HG03342 (cell line): ENCODE data around the gene ARHGAP22.

Experiments used
- ATAC-seq: cut with Tn5 transposase; IDR thresholded peaks from one replicate; pipeline ENCODE4 v1.9.1; 2021; ENCODE audit warnings: mild to moderate bottlenecking, moderate library complexity; ENCODE audit not compliant: unreplicated experiment

ARHGAP22 gene

DNA sequence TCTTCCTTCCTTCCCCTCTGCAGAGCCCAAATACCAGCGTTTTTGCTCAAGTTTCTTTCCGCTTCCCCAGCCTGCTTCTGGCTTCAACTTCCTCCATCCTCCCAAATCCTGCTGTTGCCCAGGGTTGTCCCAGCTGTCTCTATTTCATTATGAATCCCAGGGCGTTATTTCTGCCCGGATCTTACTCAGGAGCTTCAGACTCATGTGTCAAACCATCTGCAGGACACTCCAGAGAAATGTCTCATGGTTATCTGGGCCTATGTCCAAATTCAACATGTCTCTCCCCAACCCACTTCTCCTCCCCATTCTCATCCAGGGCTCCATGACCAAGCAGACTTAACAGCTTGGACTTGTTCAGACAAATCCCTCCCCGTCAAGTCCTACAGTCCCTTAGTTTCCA lies 15.6 kb downstream of the ARHGAP22 start:
- no peak for ATAC-seq

DNA sequence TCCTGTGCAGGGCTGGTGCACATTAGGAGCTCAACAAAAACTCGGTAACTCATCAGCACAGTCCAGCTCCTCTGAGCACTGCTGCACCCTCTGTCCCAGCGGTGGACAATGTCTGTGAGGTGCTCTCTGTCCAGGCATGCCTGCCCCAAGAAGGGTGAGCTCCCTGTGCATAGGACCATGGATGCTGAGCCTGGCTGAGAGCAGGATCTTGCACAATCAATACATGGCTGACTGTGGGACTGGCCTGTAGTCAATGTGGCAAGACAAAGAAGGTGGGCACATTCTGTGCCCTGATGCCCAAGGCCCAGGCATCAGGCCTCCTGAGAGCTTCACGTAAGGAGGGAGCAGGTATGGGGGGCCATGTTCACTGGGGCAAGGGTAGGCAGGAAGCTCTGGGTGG lies 17.1 kb downstream of the ARHGAP22 start:
- no peak for ATAC-seq

DNA sequence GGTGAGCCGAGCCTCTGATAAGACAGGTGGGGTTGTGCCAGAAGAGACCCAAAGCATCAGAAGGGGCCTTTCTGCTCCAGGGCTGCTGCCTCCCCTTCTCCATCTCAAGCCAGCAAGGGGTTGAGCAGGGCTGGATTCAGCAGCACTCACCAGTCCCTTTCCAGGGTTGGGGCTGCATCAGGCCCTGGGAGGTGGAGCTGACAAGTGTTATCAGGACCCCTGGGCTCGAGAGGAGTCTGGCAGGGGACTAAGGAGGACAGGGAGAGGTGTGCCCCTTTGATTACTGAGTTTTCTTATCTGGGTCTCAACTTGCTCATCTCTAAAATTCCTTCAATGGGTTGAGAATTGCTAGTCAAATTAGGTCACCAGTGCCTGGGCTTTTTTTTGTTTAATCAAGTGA lies 17.8 kb downstream of the ARHGAP22 start:
- no peak for ATAC-seq

DNA sequence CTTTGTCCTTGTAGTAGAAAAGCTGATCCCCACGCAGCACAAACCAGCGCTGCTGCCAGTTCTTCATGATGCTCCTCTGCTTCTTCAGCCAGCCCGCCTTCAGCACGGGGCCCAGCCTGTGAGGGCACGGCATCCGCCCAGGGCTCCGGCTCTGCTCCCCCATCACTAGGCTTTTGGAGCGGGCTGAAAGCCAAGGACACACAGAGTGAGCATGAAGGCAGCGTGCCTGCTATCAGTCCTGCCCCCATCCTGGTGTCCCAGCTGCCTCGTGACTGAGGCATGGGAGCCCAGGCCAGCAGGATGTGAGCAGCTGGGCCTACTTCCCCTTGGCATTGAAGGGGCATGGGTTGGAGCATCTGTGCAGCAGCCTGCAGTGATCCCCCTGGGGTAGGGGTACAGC lies 21.9 kb downstream of the ARHGAP22 start:
- ATAC-seq, result no peak

DNA sequence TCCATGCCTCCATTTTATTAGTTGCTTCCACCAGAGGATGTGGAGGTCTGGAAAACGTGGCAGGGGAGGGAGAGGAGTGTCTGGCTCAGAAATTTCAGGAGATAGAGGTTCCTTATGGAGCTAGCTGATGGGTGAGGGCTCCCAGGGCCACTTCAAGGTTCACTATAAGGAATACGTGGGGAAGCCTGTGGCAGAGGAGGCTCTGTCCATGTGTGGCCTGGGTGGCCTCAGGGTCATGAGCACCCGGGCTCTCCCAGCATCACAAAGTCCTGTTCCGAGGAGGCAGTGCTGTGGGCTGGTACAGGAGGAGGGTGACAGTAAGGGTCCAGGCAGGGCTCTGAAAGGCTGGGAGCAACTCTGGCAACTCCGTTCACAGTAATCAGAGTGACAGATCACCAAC lies 24.6 kb downstream of the ARHGAP22 start:
- ATAC-seq, result no peak

DNA sequence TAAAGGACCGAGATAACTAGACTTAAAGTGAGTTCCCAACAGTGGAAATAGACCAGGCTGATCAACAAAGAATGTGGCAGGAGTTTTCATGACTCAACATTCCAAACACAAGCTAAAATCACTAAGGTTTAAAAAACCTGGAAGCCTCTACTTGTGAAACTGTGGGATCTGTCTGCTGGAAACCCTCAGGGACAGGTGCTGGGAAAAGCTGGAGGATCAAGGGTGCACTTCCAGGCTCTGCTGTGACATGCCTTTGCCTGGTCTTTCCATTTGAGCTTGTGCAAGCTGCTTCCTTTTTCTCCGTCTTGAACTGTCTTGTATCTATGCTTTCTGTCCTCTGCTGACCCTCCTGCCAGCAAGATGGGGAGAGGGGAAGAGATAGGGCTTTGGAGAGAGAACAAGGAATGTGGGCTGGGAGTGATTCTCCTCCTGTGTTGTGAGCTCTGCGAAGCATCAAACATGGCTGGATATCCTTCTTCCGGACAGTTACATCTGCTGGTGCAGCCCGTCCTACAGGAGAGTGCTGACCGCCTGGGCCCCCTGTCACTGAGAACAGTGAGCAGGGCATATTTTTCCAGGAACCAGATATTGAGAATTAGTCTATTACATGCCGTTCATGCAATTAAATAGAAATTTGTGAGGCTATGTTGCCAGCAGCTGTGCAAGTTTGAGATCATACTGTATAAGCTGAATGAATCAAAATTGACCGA lies 25.5 kb downstream of the ARHGAP22 start:
- no peak for ATAC-seq

DNA sequence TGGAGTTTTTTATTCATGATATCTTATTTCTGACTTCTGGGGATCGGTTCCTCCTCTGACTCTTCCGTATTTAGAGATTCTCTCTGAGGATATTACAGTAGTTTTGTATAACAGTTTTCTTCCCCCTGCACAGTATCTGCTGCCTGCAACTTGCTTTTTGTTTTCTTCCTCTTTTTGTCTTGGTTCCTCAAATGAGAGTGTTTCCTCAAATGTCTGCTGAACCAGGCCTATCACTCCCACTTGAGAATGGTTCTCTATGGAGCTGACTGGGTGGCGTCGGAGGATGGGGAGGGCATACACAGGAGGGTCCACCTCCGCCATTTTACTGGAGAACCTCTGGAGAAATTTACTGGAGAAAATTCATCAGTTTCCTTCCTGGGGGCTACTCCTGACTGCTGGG lies 27.7 kb downstream of the ARHGAP22 start:
- no peak for ATAC-seq

DNA sequence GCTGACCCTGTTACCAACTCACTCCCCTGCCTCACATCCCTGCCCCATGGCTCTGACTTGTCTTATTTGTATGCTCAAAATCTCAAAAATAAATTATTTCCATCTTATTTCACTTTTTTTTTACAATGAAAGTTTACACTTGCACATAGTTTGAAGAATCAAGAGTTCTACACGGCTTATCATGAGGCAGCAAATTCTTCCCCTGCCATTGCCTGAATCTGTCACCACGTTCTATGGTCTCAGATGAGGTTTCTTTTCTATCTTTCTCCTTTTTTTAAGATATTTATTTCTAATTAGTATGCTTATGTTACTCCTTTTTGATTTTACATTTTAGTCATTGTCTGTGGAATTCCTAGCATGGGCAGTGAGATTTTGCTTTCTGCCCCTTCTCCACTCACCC lies 28.4 kb downstream of the ARHGAP22 start:
- ATAC-seq, result no peak

DNA sequence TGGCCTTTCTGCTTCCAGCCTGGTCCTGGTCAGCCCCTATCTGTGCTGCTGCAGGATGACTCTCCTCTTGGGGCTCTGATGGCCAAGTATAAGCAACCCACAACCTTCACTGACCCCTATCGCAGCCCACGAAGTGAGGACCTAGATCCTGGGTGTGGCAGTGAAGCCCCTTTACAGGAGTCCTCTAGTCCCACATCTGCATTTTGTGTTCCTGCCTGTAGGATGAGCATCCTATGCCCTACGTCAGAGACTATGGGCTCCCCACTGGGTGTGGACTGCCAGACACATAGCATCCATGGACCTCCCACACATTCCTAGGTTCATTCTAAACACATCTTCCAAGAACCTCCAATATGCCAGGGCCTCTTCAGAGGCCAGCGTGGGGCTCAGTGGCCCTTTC lies 29.0 kb downstream of the ARHGAP22 start:
- ATAC-seq, result no peak

DNA sequence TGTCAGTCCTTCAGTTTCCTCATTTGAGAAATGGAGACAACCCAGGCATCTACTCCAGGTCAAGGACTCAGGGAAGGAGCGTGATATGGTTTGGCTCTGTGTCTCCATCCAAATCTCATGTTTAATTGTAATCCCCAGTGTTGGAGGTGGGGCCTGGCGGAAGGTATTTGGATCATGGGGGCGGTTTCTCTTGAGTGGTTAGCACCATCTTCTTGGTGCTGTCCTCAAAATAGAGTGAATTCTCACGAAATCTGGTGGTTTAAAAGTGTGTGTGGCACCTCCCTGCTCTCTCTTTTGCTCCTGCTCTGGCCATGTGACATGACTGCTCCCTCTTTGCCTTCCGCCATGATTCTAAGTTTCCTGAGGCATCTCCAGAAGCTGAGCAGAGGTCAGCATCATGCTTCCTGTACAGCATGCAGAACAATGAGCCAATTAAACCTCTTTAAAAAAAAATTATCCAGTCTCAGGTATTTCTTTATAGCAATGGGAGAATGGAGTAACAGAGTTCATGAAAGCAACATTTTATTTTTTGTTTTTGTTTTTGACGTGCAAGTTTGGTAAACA lies 30.0 kb downstream of the ARHGAP22 start:
- ATAC-seq, result no peak

DNA sequence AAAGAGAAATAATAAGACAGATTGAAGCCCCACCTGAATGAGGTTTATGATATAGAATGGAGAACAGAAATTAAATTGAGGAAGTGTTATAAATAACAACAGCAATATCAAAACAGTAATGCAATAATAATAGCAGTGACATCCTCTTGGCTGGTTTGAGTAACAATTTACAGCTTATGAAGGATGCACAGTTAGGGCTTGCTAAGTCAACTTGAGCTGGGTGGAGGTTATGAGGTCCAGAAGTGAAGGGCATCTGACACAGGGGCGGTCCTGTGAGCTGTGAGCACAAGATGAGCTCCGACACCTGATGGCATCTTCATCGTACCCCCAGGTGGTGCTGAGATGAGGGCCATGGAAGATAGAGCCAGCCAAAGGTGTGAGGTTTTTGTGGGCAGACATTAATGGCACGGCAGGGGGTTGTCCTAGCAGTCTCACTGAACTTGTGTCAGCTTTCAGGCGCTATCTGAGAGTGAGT lies 30.5 kb downstream of the ARHGAP22 start:
- ATAC-seq, result no peak

DNA sequence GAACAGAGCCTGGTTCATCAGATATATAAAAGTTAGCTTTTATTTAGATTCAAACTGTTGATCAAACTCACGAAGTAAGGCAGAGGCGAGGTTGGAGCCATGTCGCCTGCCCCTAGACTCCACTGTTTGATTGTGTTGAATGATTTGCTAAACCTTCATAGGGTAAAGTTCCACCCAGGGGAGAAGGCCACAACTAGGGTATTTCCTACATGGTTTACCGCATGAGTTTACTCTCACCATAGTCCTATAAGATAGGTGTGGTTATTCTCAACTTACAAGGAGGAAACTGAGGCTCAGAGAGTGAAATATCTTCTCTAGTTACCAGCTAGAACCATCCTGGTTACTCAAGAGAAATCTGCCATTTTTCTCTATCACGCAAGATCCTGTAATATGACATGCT lies 31.8 kb downstream of the ARHGAP22 start:
- no peak for ATAC-seq

DNA sequence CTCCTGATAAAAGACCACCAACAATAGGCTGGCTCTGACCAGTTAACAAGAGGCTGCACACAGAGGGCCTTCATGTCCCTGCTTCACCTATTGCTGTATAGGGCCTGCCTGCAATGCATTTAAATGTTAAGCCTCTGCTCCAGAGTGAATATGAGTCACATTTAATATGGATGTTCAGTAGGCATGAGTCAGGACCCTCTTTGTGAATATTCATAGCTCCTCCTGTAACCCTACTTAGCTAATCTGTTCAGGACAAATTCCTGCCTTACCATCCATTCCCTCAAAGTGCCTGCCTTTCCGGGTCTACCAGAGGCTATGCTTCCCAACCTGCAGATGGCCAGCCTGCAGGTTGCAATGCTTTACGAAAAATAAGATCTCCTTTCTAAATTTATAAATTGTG lies 32.5 kb downstream of the ARHGAP22 start:
- no peak for ATAC-seq

DNA sequence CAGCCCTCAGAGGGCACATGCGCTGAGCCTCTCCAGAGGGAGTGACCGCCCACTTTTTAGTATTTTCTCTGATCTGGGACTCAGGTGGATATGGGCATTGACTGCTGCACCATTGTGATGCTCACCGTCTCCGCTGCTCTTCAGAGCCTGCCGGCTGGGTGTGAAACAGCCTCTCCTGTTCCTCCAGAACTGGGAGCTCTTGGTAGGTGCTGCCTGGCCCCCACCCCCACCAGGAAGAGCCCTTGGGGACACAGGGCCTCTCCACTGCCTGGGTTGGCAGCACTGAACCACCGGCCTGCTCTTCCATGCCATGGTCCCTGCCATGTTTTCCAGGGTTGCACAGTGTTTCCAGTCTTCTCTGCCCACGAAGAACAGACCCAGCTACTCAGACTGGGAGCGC lies 36.3 kb downstream of the ARHGAP22 start:
- ATAC-seq, result no peak

DNA sequence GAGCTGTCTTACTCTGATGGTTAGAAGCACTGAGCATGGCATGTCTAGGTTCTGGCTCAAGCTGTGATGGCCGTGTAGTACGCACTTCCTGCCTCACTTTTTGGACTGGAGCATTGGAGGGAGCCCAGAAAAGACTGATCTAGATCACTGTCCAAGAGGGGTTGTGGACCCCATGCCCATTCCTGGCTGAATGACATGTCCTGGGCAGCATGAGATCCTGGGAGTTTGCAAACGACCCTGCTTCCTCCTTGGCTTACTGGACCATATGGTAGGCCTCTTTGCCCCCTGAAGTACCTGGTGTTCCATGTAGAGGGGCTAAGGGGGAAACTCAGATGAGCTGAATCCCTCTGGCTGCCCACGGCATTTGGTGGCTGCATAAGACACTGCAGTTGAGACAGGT lies 36.7 kb downstream of the ARHGAP22 start:
- ATAC-seq, result no peak

DNA sequence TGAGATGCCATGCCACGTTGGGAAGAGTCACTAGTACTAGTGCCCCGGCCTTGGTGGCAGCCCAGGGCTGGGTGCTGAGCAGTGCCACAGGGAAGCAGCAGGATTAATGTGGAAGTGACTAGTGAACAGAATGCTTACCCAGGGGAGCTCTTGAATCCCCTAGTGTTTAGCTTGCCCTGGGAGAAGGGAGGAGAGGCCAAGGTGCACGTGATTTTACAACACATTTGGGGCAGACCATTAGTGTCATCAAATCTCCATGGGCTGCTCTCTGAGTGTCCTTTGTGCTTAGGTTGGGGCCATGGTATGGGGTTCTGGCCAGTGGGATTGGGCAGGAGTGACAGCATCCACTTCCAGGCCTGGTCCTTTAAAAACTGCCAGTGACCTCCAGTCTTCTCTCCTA lies 37.5 kb downstream of the ARHGAP22 start:
- no peak for ATAC-seq

DNA sequence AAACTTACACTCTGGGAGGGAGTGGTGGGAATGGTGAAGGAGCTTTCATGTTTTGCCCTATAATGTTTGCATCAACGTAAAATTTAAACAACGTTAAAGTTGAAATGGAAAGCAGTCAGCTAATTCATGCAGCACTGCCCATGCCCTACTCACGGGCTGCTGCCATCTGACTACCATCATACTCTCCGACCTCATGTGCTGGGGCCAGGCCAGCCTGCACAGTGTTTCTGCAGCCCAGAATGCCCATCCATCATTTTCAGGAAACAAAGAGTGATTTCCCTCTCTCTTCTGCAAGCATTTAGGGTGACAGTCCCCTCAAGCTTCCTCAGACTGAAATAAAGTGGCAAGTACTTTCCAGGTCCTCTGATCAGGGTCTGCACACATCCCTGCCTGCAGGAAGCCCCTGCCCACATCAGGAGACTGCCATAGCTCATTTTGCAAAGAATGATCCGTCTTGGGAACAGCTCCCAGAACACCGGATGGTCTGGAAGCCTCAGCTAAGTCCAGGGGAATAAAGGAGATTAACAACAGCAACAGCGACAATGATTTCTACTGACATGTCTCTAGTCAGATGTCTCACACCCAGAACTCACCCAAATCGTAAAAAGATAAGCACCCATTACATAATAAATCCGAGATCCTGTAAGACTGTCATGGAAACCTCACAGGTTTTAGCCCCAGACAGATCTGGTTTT lies 40.3 kb downstream of the ARHGAP22 start:
- no peak for ATAC-seq

DNA sequence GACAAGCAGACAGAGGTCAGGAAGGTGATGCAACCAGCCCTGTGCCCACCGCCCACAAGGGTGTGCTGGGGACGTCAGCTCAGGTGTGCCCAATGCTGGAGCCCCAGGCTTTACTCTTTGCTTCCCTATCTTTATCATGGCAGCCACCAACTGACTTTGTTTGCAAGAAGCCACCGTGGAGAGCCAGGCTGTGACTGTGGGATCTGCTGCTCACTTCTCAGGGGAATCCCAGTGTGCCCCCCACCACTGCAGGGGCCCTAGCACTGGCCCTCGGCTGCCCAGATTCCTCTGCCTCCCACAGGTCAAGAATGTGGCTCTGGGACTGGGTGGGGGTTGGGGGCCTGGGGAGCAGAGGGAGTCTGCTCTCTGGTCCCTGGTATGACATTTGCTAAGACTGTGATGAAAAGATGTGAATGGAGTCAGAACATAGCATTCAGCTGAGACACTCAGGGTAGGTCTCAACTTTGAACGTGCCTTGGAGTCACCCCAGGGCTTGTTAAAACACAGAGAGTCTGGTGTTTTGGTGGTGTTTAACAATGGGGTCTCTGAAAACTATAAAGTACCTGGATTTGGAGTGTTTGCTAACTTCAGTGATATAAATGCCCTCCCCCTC lies 47.3 kb downstream of the ARHGAP22 start:
- ATAC-seq, result no peak

DNA sequence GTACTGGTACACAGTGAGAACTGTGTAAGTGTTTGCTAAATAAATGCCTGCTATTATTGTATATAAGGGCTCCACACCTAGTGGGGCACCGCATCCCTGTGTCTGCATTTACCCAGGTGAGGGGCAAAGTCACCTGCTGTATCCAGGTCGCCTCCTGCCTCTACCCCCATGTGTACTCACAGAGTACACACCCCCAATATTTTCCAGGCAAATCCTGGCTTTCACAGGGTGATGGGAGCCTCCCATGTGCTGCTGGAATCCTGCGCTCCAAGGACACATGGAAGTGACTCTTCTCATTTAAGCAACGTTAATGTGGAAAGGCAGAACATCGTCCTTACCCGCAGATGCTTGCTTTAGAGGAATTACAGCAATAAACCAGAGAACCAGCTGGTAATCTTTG lies 48.2 kb downstream of the ARHGAP22 start:
- no peak for ATAC-seq

DNA sequence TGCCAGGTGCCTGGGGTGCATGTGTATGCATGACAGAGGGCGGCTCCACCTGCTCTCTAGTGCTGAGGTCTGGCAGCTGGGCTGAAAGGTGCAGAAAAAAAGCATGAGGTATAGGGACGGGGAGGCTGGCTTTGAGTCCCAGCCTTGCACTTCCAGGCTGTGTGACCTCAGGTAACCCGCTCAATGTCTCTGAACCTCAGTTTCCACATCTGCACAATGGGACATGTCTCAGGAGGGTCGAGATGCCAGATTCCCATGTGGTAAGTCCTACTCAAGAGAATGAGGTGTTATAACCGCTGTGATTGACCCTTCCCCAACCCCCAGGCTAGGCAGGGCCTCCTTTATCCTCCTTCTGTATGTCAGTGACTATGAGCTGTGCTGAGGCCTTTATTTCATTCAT lies 48.8 kb downstream of the ARHGAP22 start:
- no peak for ATAC-seq

DNA sequence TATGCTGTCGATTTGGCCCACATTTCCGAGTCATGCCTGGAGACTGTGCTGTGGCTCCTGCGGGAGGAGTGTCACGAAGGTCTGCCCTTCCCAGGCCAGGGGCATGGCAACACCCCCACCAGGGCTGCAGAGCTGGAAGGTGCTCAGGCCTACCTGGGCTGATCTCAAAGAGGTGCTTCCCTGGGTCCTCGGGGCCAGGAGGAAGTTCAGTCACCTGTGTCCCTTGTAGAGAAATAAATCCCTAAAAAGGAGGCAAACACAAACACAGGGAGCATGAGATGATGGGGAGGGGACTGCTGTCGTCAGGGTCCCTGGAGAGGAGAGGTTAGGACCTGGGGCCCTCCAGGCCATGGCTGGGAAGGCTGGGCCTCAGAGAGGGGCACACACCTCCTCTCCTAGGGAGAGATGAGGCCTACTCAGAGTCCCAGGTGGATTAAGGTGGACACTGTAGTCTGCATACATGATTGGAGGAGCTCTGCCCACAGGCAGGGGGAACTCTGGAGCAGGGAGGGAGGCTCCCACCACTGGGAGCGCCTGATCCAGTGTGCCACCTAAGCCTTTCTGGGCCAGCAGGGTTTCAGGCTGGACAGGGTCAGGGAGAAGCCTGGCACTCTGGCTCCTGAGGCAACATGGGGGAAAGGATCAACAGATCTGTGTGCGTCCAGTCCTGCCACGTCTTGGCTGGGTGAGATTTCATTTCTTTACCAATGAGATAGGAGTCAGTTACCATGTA lies 49.4 kb downstream of the ARHGAP22 start:
- no peak for ATAC-seq
